Hypothalamus (tissue), 51 donors: Measurements from ENCODE around the gene INO80D.
"Not testable (repeated sequence)": the region's sequence is repeated elsewhere in the genome, so short reads cannot be mapped to it uniquely, and the experiment has no call there.

Experiments used
- DNase-seq, 51 donors: peaks; one replicate each; lab custom pipeline; 2025; lab: John Stamatoyannopoulos, UW

The INO80D gene

GRCh38 chr2:206035393-206035792, 50.6 kb downstream of the INO80D start:
- DNase-seq: not testable (repeated sequence)

- not testable (repeated sequence) for DNase-seq
Observed at GRCh38 chr2:206033452-206033851, 52.5 kb downstream of the INO80D start.

- no peak for DNase-seq
Observed at GRCh38 chr2:206031950-206032567, 53.9 kb downstream of the INO80D start.

- DNase-seq: no peak
Observed at GRCh38 chr2:206031162-206031784, 54.7 kb downstream of the INO80D start.

- no peak for DNase-seq
Observed at GRCh38 chr2:206028101-206028500, 57.9 kb downstream of the INO80D start.

- DNase-seq: no peak
Observed at GRCh38 chr2:206023183-206023582, 62.8 kb downstream of the INO80D start.

- DNase-seq: no peak
Observed at GRCh38 chr2:206020171-206020570, 65.8 kb downstream of the INO80D start.

- not testable (repeated sequence) for DNase-seq
Observed at GRCh38 chr2:206015746-206016145, 70.2 kb downstream of the INO80D start.

- DNase-seq: no peak
Observed at GRCh38 chr2:206011795-206012194, 74.2 kb downstream of the INO80D start.

GRCh38 chr2:206011018-206011614, 74.9 kb downstream of the INO80D start:
- DNase-seq: no peak

- DNase-seq: no peak
Observed at GRCh38 chr2:206004004-206004693, 81.8 kb downstream of the INO80D start.

- DNase-seq: no peak
Observed at GRCh38 chr2:206002440-206002839, 83.5 kb downstream of the INO80D start.

- no peak for DNase-seq
Observed at GRCh38 chr2:206001912-206002311, 84.1 kb downstream of the INO80D start.

GRCh38 chr2:206000776-206001175, 85.2 kb downstream of the INO80D start:
- DNase-seq: no peak

- DNase-seq: no peak
Observed at GRCh38 chr2:205998583-205998982, 87.4 kb downstream of the INO80D start.

- no peak for DNase-seq
Observed at GRCh38 chr2:205996161-205996560, 89.8 kb downstream of the INO80D start.

GRCh38 chr2:205995260-205995659, 90.7 kb downstream of the INO80D start:
- DNase-seq: no peak

GRCh38 chr2:205994344-205994743, 91.6 kb downstream of the INO80D start:
- DNase-seq: no peak

- no peak for DNase-seq
Observed at GRCh38 chr2:205990104-205990503, 95.9 kb downstream of the INO80D start.

- DNase-seq: no peak
Observed at GRCh38 chr2:205989271-205990071, 96.5 kb downstream of the INO80D start.

- not testable (repeated sequence) for DNase-seq
Observed at GRCh38 chr2:205988681-205989080, 97.3 kb downstream of the INO80D start.
